Vagina (tissue), 2 donors: Measurements from ENCODE around the gene HIPK2. TPM values are rescaled to one million over a fixed set of nuclear protein-coding genes. Genes with fewer than 3 reads are reported as not detected.

ENCODE experiments used
- DNase-seq, 2 donors: peaks; one replicate each; pipeline ENCODE4 v3.0.0-alpha.2; 2017; ENCODE audit errors: extremely low spot score in 2 of 2
- H3K27ac ChIP-seq: fragments of 200-600 bp; sonication (generic); one replicate; pipeline ENCODE4 v1.5.1; 2019
- H3K27me3 ChIP-seq: fragments of 200-600 bp; sonication (generic); one replicate; pipeline ENCODE4 v1.5.1; 2019
- H3K36me3 ChIP-seq, 2 donors: fragments of 200-600 bp; sonication (generic); one replicate each; pipeline ENCODE4 v1.5.1; 2017 to 2019
- H3K4me1 ChIP-seq: fragments of 200-600 bp; sonication (generic); one replicate; pipeline ENCODE4 v1.5.1; 2019
- H3K4me3 ChIP-seq, 2 donors: fragments of 200-600 bp; sonication (generic); 1 replicate in 1 of 2; 2 replicates in 1 of 2; pipeline ENCODE4 v1.5.1; 2016 to 2019
- H3K9me3 ChIP-seq: fragments of 200-600 bp; sonication (generic); one replicate; pipeline ENCODE4 v1.5.1; 2019
- POLR2A ChIP-seq, 2 donors: fragments of 450-650 bp; IDR thresholded peaks; one replicate each; pipeline ENCODE4 v1.6.1; 2017; ENCODE audit warnings: antibody characterized with exemption in 2 of 2, mild to moderate bottlenecking in 2 of 2, moderate library complexity in 2 of 2
- POLR2AphosphoS5 ChIP-seq, 2 donors: sonication (generic); formaldehyde crosslinking; IDR thresholded peaks; one replicate each; pipeline ENCODE4 v1.9.0; 2017; ENCODE audit warnings: antibody characterized with exemption in 2 of 2, mild to moderate bottlenecking in 2 of 2, low read depth in 1 of 2; ENCODE audit not compliant: insufficient read depth in 1 of 2
- intact Hi-C: fragments of 100-400 bp; cut with DNase I; formaldehyde crosslinking; loops from one replicate; pipeline ENCODE4 v1.15.1; 2023
- total RNA-seq: library from RNA; depleted of rRNA; stranded (reverse); fragments of >200 nt; gene quantifications from one replicate; pipeline ENCODE4 v1.2.3, GENCODE V29; 2016
- TF ChIP-seq, protein P1 (sequence below), 3 experiments: fragments of 450-650 bp in 2 of 3; fragments of 200-600 bp in 1 of 3; sonication (generic) in 1 of 3; IDR thresholded peaks; one replicate each; pipeline ENCODE4 v1.5.1; 2017 to 2019; ENCODE audit warnings: antibody characterized with exemption in 3 of 3, mild to moderate bottlenecking in 2 of 3, moderate library complexity in 2 of 3

The HIPK2 gene
- total RNA-seq, 1 donor from 2014 or later = 21.9 TPM

DNA sequence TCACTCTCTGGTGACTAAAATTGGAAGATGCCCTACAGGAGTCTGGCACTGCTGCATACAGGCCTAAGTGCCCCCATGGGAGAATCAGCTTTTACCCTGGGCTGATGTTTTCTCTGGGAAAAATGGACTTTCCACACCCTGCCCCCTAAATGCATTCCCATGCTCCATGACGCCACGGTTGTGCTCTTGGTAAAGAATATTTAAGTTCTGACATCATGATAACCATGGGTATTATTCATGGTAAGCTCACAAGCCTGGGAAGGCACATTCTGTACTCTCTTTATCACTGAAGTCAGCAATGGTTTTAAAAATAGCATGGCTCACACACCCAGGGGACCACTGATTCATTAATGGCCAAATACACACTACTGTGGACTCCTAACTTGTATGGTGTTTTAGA, 43.4 kb downstream of the HIPK2 start:
- Histone ChIP-seq H3K27ac (peak overlapping the region; percentile 79), H3K9me3 (no peaks in the 10 kb centered on the region), H3K27me3 (no peaks in the 10 kb centered on the region), H3K4me1 (peaks cover 86% of the 10 kb centered on the region), H3K36me3 (no peaks in the 10 kb centered on the region), H3K4me3 (no peak overlapping the region)
- no peak for DNase-seq
- intact Hi-C loops = no loop called here
- TF ChIP-seq POLR2AphosphoS5 (IDR thresholded peaks at IDR 0.05; ENCODE audit: insufficient read depth in 1 of 2, low read depth in 1 of 2) (peak; percentile 7 to 82), POLR2A (IDR thresholded peaks at IDR 0.05) (no peak)

DNA sequence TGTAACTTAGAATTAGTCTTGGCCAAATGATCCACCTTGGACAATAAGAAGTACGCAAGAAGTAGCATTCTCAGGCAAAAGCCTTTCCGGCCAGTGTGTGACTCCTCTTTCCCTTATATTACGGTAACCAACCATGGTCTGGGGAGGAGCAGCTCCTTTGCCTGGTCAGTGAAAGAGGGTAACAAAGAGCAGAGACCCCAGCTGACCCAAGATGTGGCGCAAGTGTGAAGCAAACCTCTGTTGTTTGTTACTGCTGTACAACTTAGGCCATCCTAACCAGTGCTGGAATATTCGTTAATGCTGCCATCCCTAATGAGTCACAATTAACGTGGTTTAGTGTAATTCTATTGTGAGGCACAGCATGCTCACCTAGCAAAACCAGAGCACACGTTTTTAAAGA, 44.0 kb downstream of the HIPK2 start:
- H3K4me3 ChIP-seq = no peak overlapping the region
- intact Hi-C loops = no loop called here
- peak overlapping the region; percentile 79 for H3K27ac ChIP-seq
- TF ChIP-seq POLR2A (IDR thresholded peaks at IDR 0.05) = no peak
- TF ChIP-seq, protein P1, sequence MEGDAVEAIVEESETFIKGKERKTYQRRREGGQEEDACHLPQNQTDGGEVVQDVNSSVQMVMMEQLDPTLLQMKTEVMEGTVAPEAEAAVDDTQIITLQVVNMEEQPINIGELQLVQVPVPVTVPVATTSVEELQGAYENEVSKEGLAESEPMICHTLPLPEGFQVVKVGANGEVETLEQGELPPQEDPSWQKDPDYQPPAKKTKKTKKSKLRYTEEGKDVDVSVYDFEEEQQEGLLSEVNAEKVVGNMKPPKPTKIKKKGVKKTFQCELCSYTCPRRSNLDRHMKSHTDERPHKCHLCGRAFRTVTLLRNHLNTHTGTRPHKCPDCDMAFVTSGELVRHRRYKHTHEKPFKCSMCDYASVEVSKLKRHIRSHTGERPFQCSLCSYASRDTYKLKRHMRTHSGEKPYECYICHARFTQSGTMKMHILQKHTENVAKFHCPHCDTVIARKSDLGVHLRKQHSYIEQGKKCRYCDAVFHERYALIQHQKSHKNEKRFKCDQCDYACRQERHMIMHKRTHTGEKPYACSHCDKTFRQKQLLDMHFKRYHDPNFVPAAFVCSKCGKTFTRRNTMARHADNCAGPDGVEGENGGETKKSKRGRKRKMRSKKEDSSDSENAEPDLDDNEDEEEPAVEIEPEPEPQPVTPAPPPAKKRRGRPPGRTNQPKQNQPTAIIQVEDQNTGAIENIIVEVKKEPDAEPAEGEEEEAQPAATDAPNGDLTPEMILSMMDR (IDR thresholded peaks at IDR 0.05) = no peak
- TF ChIP-seq POLR2AphosphoS5 (IDR thresholded peaks at IDR 0.05; ENCODE audit: insufficient read depth in 1 of 2, low read depth in 1 of 2) = no peak
- H3K9me3 ChIP-seq = no peaks in the 10 kb centered on the region
- DNase-seq = no peak
- no peaks in the 10 kb centered on the region for H3K36me3 ChIP-seq
- H3K27me3 ChIP-seq = no peaks in the 10 kb centered on the region
- H3K4me1 ChIP-seq = peaks cover 81% of the 10 kb centered on the region

DNA sequence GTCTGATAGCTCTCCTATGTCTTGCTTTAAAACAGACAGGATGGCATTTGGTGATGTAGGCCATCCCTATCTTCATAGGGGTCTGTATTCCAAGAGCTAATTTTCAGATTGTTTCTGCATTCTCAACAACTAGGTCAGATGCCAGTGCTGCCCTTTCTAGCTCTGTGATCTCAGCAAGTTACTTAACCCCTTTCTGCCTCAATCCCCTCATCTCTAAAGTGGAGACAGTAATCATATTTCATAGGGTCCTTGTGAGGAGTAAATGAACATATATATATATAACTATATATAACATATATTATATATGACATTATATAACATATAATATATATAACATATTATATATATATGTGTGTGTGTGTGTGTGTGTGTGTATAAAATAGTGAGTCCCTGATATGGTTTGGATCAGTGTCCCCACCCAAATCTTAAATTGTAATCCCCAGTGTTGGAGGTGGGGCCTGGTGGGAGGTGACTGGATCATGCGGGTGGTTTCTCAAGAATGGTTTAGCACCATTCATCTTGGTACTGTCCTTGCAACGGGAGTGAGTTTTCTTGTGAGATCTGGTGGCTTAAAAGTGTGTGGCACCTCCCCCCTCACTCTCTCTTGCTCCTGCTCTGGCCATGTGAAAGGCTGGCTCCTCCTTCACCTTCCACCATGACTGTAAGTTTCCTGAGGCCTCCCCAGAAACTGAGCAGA, 45.2 kb downstream of the HIPK2 start:
- H3K9me3 ChIP-seq = no peaks in the 10 kb centered on the region
- no peaks in the 10 kb centered on the region for H3K36me3 ChIP-seq
- TF ChIP-seq POLR2AphosphoS5 (IDR thresholded peaks at IDR 0.05; ENCODE audit: insufficient read depth in 1 of 2, low read depth in 1 of 2) (peak in 1 of 2 donors; percentile 2), POLR2A (IDR thresholded peaks at IDR 0.05) (no peak)
- TF ChIP-seq, protein P1 (IDR thresholded peaks at IDR 0.05) = no peak
- H3K27ac ChIP-seq = peak overlapping the region; percentile 79
- DNase-seq = no peak
- H3K4me1 ChIP-seq = peaks cover 73% of the 10 kb centered on the region
- intact Hi-C loops = no loop called here
- no peaks in the 10 kb centered on the region for H3K27me3 ChIP-seq
- no peak overlapping the region for H3K4me3 ChIP-seq

DNA sequence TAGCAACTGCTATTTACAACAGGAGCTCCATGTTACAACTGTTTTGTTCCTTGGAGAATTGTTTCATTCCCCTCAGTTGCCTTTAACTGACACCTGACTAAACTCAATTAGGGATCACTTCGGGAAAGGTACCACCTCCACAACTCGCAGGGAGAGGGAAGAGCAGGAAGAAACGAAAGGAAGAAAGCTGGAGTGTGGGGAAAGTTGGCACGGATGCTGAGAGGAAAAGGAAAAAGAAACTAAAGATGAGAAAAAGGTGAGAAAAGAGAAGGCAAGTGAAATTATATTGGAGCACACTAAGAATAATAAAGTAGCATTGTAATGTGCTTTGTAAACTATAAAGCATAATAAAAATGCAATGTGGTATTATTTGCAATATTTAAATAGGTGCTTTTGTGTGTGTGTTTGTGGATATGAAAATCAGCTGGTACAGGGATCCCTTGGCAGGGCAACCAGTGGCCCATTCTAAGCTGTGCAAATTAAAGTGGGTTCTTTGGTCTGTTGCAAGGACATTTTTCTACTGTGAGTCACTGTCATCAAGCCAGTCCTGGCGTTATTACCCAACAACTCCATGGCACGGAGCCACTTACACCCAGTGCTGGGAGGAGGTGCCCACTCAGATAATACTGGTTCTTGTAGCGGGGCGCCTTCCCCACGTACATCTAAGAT, 45.9 kb downstream of the HIPK2 start:
- Histone ChIP-seq H3K4me1 (peaks cover 75% of the 10 kb centered on the region), H3K27me3 (no peaks in the 10 kb centered on the region), H3K27ac (peak overlapping the region; percentile 79), H3K36me3 (no peaks in the 10 kb centered on the region), H3K9me3 (no peaks in the 10 kb centered on the region), H3K4me3 (no peak overlapping the region)
- TF ChIP-seq POLR2A (IDR thresholded peaks at IDR 0.05) (no peak), POLR2AphosphoS5 (IDR thresholded peaks at IDR 0.05; ENCODE audit: insufficient read depth in 1 of 2, low read depth in 1 of 2) (peak in 1 of 2 donors; percentile 79)
- TF ChIP-seq, protein P1 (IDR thresholded peaks at IDR 0.05) = no peak
- DNase-seq = no peak
- intact Hi-C loops = no loop called here

DNA sequence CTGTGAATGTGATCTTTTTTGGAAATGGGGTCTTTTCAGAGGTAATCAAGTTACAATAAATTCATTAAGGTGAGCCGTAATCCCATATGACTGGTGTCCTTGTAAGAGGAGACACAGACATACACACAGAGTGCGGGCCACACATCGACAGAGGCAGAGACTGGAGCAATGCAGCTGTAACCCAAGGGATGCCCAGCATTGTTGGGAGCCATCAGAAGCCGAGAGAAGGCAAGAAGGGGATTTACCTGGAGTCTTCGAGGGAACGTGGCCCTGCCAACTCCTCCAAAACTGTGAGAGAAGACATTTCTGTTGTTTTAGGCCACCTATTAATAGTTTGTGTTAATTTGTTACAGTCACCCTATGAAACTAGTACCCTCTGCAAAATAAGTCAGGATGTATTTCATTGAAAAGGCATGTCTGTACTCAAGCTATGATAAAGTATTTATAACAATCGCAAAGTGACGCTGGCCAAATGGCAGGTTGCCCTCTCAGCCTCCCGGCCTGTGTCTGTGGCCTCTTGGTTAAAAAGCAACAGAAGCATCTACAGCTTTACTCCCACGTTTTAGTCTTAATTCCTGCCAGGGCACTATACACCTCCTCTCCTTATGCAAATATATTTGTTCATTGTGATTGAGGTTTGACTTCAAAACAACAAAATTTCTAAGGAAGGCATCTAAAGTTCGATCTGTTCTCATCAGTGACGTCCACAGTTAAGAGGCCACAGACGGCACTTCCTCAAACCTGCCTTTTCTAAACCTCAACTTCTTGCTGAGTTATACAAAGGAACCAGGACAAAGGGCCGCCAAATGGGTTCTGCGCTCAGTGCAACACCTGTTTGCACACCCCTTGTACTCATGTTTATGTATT, 46.8 kb downstream of the HIPK2 start:
- Histone ChIP-seq H3K4me3 (peak overlapping the region in 1 of 2 donors; percentile 8), H3K9me3 (no peaks in the 10 kb centered on the region), H3K4me1 (peaks cover 74% of the 10 kb centered on the region), H3K27ac (peak overlapping the region; percentile 79), H3K36me3 (no peaks in the 10 kb centered on the region), H3K27me3 (no peaks in the 10 kb centered on the region)
- TF ChIP-seq POLR2A (IDR thresholded peaks at IDR 0.05) (no peak), POLR2AphosphoS5 (IDR thresholded peaks at IDR 0.05; ENCODE audit: insufficient read depth in 1 of 2, low read depth in 1 of 2) (no peak)
- TF ChIP-seq, protein P1 (IDR thresholded peaks at IDR 0.05) = no peak
- intact Hi-C loops = no loop called here
- DNase-seq = no peak
